NOMO-1 (cell line): ENCODE measurements around the gene TMEM130.

Experiments
- DNase-seq, 2 experiments: peaks; one replicate each; lab custom pipeline; 2025; ENCODE audit not compliant: unreplicated experiment in 2 of 2; lab: John Stamatoyannopoulos, UW

TMEM130 gene

GRCh38 chr7:98869597-98870120, at the start of gene TMEM130:
Gene TMEM130 (minus strand): TSS chr7:98870014. CDS start chr7:98869861, 153 bp downstream.
- no peak for DNase-seq

GRCh38 chr7:98917331-98917730, 47.5 kb upstream of the TMEM130 start:
- no peak for DNase-seq

DNA sequence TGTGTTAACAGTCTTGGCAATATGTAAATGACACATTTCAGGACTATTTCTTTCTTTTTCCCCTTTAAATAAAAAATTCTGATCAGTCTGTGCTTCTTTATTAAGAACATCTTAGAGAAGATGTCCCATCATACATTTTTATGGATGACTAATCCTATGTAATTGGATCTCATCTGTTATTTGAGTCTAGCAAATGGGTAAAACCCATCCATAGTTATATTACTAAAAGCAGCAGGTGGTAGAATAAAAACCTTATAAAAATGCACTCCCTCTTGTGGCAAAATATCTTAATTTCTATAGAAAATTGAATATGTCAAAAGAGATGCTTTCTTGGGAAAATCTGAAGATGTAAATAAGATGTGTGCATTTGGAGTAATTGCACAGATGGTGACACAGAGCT, 43.8 kb upstream of the TMEM130 start:
- no peak for DNase-seq

GRCh38 chr7:98913026-98913425, 43.2 kb upstream of the TMEM130 start:
- DNase-seq = no peak

DNA sequence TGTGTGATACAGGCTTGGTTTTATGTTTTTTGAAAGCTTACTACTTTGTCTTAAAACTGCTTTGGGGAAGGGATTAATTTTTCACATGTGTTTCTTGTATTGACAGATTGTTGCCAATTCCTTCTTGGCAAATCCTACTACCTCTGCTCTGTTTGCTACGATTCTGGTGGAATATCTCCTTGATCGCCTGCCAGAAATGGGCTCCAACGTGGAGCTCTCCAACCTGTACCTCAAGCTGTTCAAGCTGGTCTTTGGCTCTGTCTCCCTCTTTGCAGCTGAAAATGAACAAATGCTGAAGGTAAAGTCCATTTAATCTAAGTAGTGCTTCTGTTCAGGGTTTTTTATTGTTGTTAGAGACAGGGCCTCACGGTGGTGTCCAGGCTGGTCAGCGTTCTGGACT, 42.1 kb upstream of the TMEM130 start:
- DNase-seq = no peak

GRCh38 chr7:98910427-98910826, 40.6 kb upstream of the TMEM130 start:
- DNase-seq = no peak

DNA sequence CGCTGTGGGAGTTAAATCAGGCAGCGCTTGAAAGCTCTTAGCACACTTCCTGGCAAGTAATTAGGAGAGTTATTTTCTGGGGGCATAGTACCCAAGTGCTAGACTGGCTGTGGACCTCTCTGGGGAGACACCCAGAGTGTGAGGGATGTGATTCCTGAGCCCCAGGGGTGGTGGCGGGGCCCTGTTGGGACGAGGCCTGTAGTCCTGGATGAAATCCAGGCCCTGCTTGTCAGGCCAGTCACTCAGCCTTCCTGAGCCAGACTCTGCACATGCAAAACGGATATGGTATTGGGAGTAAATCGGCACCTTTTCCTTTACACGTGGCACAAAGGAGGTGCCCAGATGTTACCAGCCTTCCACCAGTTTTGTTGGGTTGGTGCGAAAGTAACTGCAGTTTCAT, 39.7 kb upstream of the TMEM130 start:
- no peak for DNase-seq

DNA sequence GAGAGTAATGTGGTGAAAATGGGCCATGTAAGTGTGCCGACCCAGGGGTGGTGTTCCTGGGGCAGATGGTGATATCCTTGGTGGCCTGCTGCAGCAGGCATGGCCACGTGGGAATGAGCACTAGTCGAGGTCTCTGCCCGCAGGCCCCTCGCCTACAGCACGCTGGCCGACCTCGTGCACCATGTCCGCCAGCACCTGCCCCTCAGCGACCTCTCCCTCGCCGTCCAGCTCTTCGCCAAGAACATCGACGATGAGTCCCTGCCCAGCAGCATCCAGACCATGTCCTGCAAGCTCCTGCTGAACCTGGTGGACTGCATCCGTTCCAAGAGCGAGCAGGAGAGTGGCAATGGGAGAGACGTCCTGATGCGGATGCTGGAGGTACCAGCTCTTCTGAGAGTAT, 38.8 kb upstream of the TMEM130 start:
- DNase-seq = no peak

GRCh38 chr7:98907570-98907969, 37.8 kb upstream of the TMEM130 start:
- DNase-seq = no peak

- DNase-seq = no peak
These were observed 33.4 kb upstream of the TMEM130 start for GRCh38 chr7:98903246-98903645.

DNA sequence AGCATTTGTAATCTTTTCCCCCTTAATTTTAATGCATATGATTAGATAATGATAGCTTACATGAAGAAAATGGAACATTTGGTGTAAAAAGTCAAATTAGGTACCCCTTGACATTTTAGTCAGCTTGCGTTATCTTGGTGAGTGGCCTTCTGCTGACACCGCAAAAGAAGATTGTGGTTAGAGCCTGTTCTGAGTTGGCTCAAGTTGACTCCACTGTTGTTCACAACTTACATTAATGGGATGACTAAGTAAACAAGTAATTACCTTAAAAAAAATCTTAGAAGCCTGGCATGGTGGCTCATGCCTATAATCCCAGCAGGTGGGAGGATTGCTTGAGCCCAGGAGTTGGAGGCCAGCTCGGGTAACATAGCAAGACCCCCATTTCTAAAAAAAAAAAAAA, 32.7 kb upstream of the TMEM130 start:
- DNase-seq = no peak

- DNase-seq = no peak
These were observed 31.0 kb upstream of the TMEM130 start for GRCh38 chr7:98900815-98901214.

- no peak for DNase-seq
These were observed 30.0 kb upstream of the TMEM130 start for GRCh38 chr7:98899816-98900215.

GRCh38 chr7:98892609-98893008, 22.8 kb upstream of the TMEM130 start:
- DNase-seq = no peak

- no peak for DNase-seq
These were observed 17.2 kb upstream of the TMEM130 start for GRCh38 chr7:98887038-98887437.

DNA sequence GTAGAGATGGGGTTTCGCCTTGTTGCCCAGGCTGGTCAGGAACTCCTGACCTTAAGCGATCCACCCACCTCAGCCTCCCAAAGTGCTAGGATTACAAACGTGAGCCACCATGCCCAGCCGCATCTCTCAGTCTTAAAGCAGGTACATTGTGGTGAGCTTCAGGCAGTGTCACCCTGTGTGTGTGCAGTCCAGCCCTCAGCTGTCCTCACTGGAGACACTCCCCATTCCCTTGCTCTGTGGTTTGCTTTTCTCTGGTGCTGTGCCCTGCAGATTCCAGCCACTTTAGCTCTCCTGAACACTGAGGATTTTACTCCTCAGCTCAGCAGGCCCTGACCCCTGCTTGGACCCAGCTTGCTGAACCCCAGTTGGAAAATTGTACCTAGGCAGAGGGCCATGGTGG, 14.6 kb upstream of the TMEM130 start:
- no peak for DNase-seq

DNA sequence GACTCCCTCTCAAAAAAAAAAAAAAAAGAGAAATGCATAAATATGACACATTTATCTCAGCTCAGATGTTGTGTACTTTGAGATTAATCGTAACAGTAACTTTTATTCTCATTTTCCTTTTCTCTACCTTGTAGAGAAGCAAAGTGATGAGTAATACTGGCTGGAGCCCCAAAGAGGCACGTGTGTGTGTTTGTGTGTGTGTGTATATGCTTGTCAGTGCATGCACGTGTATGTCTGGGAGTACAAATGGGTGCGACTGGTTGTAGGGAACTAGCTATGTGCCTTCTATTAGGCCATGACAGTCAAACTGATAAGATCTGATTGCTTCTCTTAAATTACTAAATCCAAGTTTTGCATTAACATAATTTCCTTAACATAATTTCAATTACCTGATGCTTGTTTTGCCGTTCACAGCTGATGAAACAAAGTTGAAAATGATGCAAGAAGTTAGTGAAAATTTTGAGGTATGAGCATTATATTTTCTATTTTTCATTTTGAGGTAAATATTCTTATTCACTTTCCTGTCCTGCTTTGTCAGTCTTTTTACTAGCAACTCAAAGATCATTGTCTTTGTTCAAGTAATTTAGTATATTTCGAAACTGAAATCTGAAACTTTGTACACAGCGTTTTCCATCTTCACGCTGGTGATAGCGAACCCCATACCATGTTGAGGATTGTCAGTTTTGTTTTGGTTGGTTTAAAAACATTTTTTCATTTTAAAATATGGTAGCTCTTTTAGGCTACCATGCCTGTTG, 11.9 kb upstream of the TMEM130 start:
- DNase-seq = no peak

- no peak for DNase-seq
These were observed 10.7 kb upstream of the TMEM130 start for GRCh38 chr7:98880485-98880884.

GRCh38 chr7:98879979-98880315, 10.1 kb upstream of the TMEM130 start:
- DNase-seq = no peak

GRCh38 chr7:98879198-98879978, 9.6 kb upstream of the TMEM130 start:
- peak; percentile 17 to 48 for DNase-seq

GRCh38 chr7:98878365-98879197, 8.8 kb upstream of the TMEM130 start, which contains the start of gene TRRAP:
Gene TRRAP (plus strand): TSS chr7:98878532. CDS start chr7:98881151, 2,619 bp downstream.
- peak; percentile 46 to 72 for DNase-seq
